B cell (primary cell): ENCODE results near the gene TRERF1.

ENCODE experiments used
- EZH2 ChIP-seq: IDR thresholded peaks from 2 replicates; pipeline ENCODE4 v1.6.1; 2012; ENCODE audit warnings: borderline replicate concordance, low read depth, mild to moderate bottlenecking, moderate library complexity, low read length; ENCODE audit not compliant: insufficient read depth, poor library complexity, severe bottlenecking
- TF ChIP-seq, protein P1 (sequence below): fragments of 200-600 bp; IDR thresholded peaks from one replicate; pipeline ENCODE4 v1.8.0; 2022; ENCODE audit warnings: antibody characterized with exemption, mild to moderate bottlenecking

DNA sequence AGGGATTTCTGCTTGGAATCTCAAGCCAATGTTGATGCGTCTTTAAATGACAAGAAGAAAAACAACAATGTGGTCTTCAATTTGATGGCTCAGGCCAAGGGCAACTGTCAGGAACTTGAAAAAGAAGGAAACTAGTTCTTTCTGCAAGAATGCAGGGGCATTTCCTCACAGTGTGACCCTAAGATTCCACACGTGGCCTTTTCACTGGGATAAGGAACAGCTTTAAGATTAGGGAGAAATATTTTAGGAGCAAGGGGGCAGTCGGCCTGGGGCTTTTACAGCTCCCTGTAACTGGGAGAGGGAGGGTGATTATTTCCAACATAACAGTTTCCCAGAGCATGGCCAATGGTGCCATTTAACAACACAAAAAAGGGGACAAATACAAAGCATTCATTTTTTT is 194.7 kb downstream of the TRERF1 start:
- TF ChIP-seq, protein P1, sequence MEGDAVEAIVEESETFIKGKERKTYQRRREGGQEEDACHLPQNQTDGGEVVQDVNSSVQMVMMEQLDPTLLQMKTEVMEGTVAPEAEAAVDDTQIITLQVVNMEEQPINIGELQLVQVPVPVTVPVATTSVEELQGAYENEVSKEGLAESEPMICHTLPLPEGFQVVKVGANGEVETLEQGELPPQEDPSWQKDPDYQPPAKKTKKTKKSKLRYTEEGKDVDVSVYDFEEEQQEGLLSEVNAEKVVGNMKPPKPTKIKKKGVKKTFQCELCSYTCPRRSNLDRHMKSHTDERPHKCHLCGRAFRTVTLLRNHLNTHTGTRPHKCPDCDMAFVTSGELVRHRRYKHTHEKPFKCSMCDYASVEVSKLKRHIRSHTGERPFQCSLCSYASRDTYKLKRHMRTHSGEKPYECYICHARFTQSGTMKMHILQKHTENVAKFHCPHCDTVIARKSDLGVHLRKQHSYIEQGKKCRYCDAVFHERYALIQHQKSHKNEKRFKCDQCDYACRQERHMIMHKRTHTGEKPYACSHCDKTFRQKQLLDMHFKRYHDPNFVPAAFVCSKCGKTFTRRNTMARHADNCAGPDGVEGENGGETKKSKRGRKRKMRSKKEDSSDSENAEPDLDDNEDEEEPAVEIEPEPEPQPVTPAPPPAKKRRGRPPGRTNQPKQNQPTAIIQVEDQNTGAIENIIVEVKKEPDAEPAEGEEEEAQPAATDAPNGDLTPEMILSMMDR: no peak
- TF ChIP-seq EZH2: no peak
